KOPT-K1 (cell line): ENCODE data around the gene NOX4.

ENCODE experiments used
- H3K27ac ChIP-seq: fragments of 200-600 bp; sonication (generic); 2 replicates; pipeline ENCODE4 v1.5.1; 2016; ENCODE audit warnings: antibody characterized with exemption, mild to moderate bottlenecking, low read depth, low read length; ENCODE audit not compliant: poor library complexity, severe bottlenecking
- H3K36me3 ChIP-seq: fragments of 200-600 bp; sonication (generic); 2 replicates; pipeline ENCODE4 v1.5.1; 2017; ENCODE audit warnings: antibody characterized with exemption, mild to moderate bottlenecking, low read length, moderate library complexity; ENCODE audit not compliant: insufficient read depth
- H3K9me3 ChIP-seq: fragments of 200-600 bp; sonication (generic); 2 replicates; pipeline ENCODE4 v1.5.1; 2017; ENCODE audit warnings: antibody characterized with exemption, low read length, mild to moderate bottlenecking; ENCODE audit not compliant: insufficient read depth, poor library complexity, severe bottlenecking

The NOX4 gene

GRCh38 chr11:89495951-89496350, 4.8 kb upstream of the NOX4 start:
- no peak overlapping the region for H3K27ac ChIP-seq
- H3K36me3 ChIP-seq: no peaks in the 10 kb centered on the region
- no peaks in the 10 kb centered on the region for H3K9me3 ChIP-seq

DNA sequence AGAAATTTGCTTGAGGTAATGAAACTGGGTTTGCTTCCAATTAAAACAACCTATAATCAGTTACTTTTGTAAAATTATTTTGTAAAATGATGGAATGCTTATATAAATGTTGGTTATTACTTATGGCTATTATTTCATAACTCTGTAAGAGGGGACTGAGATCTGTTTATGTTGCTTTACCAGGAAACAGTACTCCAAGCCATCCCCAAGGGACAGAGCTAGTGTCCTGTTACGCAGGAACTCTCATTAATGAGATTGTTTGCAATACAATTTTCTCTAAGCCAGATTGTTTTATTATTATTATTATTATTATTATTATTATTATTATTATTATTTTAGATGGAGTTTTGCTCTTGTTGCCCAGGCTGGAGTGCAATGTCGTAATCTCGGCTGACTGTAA, 2.3 kb upstream of the NOX4 start:
- no peak overlapping the region for H3K27ac ChIP-seq

GRCh38 chr11:89490602-89490980, 584 bp downstream of the NOX4 start:
- H3K36me3 ChIP-seq: no peaks in the 10 kb centered on the region
- H3K27ac ChIP-seq: no peak overlapping the region
- no peaks in the 10 kb centered on the region for H3K9me3 ChIP-seq

More for the DNA sequence above, 2.3 kb upstream of the NOX4 start:
- Histone ChIP-seq H3K9me3 (no peaks in the 10 kb centered on the region), H3K36me3 (no peaks in the 10 kb centered on the region)

DNA sequence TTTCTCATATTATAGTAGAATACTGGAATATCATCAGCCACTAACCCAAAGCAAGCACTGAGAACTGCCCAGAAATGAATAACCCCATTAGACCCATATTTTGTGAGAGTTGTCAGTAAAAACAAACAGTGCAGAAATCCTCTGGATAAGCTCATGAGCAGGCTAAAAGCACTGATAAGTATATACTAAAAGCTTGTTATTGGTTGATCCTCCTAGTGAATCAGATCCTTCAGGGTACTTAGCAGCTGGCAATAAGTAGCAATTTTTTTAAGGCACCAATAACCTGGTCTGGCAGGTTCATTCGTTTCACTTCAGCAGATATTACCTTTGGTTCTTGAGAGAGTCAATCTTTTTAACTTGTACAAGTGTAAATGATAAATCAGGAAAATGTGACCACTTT, 1.2 kb downstream of the NOX4 start:
- Histone ChIP-seq H3K9me3 (no peaks in the 10 kb centered on the region), H3K36me3 (no peaks in the 10 kb centered on the region), H3K27ac (no peak overlapping the region)

GRCh38 chr11:89487016-89487415, 4.2 kb downstream of the NOX4 start:
- H3K27ac ChIP-seq: no peak overlapping the region
- H3K9me3 ChIP-seq: no peaks in the 10 kb centered on the region
- no peaks in the 10 kb centered on the region for H3K36me3 ChIP-seq

GRCh38 chr11:89484896-89485295, 6.3 kb downstream of the NOX4 start:
- H3K9me3 ChIP-seq: no peaks in the 10 kb centered on the region
- H3K36me3 ChIP-seq: no peaks in the 10 kb centered on the region
- H3K27ac ChIP-seq: no peak overlapping the region

GRCh38 chr11:89477175-89477574, 14.0 kb downstream of the NOX4 start:
- no peak overlapping the region for H3K27ac ChIP-seq
- no peaks in the 10 kb centered on the region for H3K9me3 ChIP-seq
- no peaks in the 10 kb centered on the region for H3K36me3 ChIP-seq

GRCh38 chr11:89463266-89463780, 27.9 kb downstream of the NOX4 start:
- Histone ChIP-seq H3K36me3 (no peaks in the 10 kb centered on the region), H3K9me3 (no peaks in the 10 kb centered on the region), H3K27ac (no peak overlapping the region)

DNA sequence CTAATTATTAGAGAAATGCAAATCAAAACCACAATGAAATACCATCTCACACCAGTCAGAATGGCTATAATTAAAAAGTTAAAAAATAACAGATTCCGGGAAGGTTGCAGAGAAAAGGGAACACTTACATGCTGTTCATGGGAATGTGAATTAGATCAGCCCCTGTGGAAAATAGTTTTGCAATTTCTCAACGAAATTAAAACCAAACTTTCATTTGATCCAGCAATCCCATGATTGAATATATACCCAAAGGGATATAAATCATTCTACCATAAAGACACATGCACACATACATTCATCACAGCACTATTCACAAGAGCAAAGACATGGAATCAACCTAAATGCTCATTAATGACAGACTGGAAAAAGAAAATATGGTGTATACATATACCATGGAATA, 32.5 kb downstream of the NOX4 start:
- Histone ChIP-seq H3K27ac (no peak overlapping the region), H3K36me3 (no peaks in the 10 kb centered on the region), H3K9me3 (no peaks in the 10 kb centered on the region)

- Histone ChIP-seq H3K36me3 (no peaks in the 10 kb centered on the region), H3K27ac (no peak overlapping the region), H3K9me3 (no peaks in the 10 kb centered on the region)
Measured at GRCh38 chr11:89457190-89457589, 34.0 kb downstream of the NOX4 start.

DNA sequence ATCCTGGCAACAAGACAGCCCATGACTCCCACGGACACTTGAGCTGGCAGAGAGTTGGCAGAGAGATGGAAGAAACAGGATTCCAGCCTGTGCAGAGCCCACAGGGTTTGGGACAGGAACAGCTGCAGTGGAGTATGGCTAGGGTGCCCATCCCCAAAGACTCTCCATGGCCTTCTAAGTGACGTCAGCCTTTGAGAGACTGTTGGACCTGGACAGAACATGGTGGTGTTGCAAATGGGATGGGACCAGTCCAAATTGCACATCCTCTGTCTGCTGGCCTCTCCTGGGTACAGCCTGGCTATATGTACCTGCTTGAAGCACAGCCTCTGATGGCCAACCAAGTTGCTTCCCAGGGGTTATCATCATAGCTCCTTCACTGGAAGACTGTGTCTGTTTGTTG, 34.5 kb downstream of the NOX4 start:
- Histone ChIP-seq H3K27ac (no peak overlapping the region), H3K36me3 (no peaks in the 10 kb centered on the region)

GRCh38 chr11:89452780-89453179, 38.4 kb downstream of the NOX4 start:
- no peaks in the 10 kb centered on the region for H3K36me3 ChIP-seq
- no peaks in the 10 kb centered on the region for H3K9me3 ChIP-seq
- H3K27ac ChIP-seq: no peak overlapping the region

More for the DNA sequence above, 34.5 kb downstream of the NOX4 start:
- no peaks in the 10 kb centered on the region for H3K9me3 ChIP-seq

GRCh38 chr11:89447845-89448244, 43.3 kb downstream of the NOX4 start:
- Histone ChIP-seq H3K36me3 (no peaks in the 10 kb centered on the region), H3K9me3 (no peaks in the 10 kb centered on the region), H3K27ac (no peak overlapping the region)

GRCh38 chr11:89443361-89444322, 47.5 kb downstream of the NOX4 start:
- H3K9me3 ChIP-seq: no peaks in the 10 kb centered on the region

GRCh38 chr11:89442801-89443200, 48.4 kb downstream of the NOX4 start:
- no peaks in the 10 kb centered on the region for H3K36me3 ChIP-seq
- H3K27ac ChIP-seq: no peak overlapping the region
- H3K9me3 ChIP-seq: no peaks in the 10 kb centered on the region

More at GRCh38 chr11:89443361-89444322, 47.5 kb downstream of the NOX4 start:
- H3K27ac ChIP-seq: no peak overlapping the region
- H3K36me3 ChIP-seq: no peaks in the 10 kb centered on the region

DNA sequence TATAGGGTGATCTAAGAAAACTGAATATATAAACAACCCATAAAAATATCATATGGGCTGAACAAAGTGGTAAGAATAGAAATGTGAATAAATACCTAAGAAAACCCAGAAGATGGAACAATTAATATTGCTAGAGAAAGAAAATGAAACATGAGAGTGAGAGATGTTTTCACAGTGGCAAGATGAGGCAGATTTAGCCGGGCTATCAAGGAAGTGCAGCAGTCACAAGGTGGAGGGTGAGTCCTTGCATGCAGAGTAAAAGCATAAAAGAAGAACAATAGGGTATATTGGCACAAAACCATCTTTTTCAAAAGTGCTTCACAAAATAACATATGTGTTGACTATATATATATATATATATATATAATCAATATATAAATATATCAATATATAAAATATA, 49.6 kb downstream of the NOX4 start:
- no peaks in the 10 kb centered on the region for H3K36me3 ChIP-seq
- no peak overlapping the region for H3K27ac ChIP-seq
- H3K9me3 ChIP-seq: no peaks in the 10 kb centered on the region
